Fibroblast of skin of right biceps (primary cell): ENCODE results near the gene NEU4.
A peak's percentile ranks its signal among the peaks of the same experiment; 100 is the strongest.
"Not testable (repeated sequence)": the region's sequence is repeated elsewhere in the genome, so short reads cannot be mapped to it uniquely, and the experiment has no call there.

Experiments
- DNase-seq: peaks from one replicate; pipeline ENCODE4 v3.0.0-alpha.2; 2013

NEU4 gene

GRCh38 chr2:241814643-241815476 is 5.9 kb downstream of the NEU4 start:
- DNase-seq: no peak

DNA sequence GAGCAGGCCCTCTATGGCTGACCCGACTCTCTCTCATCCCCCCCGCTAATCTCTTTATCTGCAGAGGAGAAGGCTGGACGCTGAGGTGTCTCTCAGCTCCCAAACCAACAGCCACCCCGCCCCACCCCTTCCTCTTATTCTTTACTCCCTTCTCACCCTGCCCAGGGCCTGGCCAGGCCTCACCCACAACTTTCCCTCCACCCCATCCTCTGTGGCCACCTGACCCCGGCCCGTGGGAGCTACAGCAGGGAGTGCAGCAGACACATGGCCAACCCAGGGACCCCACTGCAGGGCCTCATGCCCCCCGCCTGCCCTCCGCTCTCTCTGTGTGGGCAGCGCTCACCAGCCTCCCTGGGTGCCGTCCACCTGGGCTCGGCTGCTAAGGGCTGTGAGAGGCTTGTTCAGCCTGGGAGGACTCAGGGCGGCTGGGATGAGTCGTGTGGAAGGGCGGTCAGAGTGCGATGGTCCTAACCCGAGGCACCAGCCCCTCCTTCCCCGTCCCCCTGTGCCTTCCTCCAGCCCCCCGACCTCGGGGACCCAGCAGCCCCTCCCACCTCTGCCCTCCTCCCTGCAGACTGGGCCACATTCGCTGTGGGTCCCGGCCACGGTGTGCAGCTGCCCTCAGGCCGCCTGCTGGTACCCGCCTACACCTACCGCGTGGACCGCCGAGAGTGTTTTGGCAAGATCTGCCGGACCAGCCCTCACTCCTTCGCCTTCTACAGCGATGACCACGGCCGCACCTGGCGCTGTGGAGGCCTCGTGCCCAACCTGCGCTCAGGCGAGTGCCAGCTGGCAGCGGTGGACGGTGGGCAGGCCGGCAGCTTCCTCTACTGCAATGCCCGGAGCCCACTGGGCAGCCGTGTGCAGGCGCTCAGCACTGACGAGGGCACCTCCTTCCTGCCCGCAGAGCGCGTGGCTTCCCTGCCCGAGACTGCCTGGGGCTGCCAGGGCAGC is 6.8 kb downstream of the NEU4 start:
- no peak for DNase-seq

- no peak for DNase-seq
These were observed 7.6 kb downstream of the NEU4 start for GRCh38 chr2:241816431-241817121.

GRCh38 chr2:241817126-241817820 is 8.3 kb downstream of the NEU4 start:
- DNase-seq: no peak

- not testable (repeated sequence) for DNase-seq
These were observed 8.8 kb downstream of the NEU4 start for GRCh38 chr2:241817821-241818215.

DNA sequence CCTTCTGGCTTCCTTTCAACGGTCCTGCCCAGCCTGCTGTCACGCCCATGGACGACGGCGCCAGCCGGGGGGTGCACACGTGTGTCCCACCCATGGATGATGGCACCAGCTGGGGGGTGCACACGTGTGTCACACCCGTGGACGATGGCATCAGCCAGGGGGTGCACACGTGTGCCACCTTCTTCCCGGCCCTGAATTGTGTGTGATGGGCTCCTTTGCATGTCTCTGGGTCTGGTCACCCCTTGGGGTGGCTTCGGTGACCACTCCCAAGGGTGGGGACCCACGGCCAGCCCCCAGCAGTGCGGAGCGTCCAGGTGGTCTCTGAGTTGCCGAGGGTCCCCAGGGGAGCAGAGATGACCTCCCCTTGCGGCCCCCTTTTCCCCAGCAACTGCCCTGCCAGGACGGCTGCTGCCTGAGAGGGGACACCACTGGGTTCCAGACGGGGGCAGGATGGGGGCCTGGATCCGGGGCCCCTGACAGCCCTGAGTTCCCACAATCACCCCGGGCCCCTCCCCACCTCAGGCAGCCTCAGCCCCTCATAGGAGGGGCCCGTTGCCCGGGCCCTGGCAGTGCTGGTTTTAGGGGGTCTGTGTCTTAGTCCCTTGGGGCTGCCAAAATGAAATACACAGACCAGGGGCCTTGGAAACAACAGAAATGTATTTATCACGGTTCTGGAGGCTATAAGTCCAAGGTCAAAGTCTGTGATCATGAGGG is 9.4 kb downstream of the NEU4 start:
- DNase-seq: no peak

- no peak for DNase-seq
These were observed 9.9 kb downstream of the NEU4 start for GRCh38 chr2:241818943-241819270.

DNA sequence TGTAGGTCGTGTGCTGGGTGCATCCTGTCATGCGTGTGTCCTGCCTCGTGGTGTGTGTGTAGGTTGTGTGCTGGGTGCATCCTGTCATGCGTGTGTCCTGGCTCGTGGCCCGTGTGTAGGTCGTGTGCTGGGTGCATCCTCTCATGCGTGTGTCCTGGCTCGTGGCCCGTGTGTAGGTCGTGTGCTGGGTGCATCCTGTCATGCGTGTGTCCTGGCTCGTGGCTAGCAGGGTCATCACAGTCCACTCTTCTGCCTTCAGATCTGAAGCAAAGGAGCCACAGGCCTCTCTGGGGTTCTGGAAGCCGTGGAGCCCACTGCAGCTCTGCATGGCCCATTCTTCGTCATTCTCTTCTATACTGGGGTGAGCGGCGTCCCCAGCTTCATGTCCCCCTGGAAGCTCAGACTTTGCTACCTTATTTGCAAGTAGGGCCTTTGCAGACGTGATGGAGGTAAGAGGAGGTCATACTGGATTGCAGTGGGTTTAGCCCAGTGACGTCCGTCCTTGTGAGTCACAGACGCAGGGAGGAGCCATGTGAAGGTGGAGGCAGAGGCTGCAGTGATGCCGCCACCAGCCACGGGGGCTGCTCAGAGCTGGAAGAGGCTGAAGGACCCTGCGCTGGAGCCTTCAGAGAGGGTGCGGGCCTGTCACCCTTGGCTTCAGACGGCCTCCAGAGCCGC is 11.1 kb downstream of the NEU4 start:
- not testable (repeated sequence) for DNase-seq

DNA sequence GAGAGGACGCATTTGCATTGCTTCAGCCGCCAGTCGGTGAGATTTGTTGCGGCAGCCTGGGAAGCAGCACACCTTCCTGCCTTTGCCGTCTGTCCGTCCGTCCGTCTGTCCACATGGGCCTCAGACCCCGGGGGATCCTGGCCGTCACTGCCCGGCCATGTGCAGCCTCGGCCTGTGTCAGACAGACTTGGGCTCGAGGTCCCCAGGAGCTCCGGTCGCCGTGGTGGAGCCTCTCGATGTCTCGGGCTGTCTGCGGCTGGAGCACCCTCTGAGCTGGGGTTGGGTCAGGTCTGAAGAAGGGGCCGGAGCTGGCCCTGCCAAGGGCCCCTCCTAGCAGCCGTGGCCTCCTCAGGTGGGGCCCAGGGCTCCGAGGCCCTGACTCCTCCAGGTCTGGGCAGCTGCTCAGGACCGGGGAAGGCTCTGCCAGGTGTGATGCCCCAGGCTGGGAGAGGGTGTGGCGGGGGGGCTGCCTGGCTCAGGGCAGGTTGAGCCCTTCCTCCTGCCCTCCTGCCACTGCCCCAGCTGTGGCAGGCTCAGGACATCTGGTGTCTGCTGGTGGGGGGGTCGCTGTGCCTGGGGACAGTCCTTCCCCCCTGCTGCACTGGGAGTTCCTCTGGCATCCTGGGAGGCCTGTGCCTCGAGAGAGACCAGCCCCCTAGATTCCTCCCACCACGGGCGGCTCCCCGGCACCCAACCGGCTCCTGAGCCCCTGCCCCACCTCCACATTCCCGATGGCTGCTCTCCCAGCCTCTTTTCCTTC is 11.8 kb downstream of the NEU4 start:
- no peak for DNase-seq

DNA sequence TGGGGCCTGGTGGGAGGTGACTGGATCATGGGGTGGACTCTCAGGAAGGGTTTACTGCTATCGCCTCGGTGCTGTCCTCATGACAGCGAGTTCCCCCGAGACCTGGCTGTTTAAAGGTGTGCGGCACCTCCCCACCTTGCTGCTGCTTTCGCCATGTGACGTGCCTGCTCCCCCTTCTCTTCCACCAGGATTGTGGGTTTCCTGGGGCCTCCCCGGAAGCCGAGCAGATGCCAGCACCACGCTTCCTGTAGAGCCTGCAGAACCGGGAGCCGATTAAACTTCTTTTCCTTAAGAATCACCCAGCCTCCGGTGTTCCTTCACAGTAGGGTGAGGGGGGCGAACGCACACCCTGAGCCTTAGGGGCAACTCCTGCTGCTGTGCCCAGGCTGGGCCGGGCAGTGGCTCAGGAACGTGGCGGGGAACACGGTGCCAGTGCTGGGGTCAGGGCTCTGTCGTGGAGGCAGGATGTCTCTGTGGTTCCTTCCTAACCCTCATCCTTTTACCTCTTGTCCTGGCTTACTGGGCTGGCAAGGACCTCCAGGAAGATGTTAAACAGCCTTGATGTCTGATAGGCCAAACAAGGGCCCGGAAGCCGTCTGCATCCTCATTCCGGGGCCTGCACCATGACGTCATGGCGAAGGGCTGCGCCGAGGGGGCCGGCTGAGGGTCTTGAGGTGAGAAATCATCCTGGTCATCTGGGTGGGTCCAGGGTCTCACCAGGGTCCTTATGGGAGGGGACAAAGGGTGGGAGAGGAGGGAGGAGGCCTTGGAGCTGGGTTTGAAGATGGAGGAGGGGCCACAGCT is 12.7 kb downstream of the NEU4 start:
- DNase-seq: no peak

DNA sequence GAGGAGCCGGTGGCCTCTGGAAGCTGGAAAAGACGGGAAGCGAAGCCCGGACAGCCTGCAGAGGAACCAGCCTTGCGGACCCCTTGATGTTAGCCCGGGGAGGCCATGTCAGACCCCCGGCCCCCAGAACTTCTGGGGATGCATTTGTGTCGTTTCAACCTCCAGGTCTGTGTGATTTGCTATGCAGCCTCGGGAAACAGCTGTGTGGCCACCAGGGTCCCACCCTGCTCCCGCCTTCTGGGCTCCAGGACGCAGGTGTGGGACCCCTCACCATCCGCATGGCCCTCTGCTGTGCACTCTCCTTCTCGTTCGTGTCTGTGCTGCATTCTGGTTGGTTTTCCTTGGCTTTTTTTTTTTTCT is 13.3 kb downstream of the NEU4 start:
- DNase-seq: no peak

GRCh38 chr2:241823531-241824437 is 14.8 kb downstream of the NEU4 start:
- DNase-seq: not testable (repeated sequence)

DNA sequence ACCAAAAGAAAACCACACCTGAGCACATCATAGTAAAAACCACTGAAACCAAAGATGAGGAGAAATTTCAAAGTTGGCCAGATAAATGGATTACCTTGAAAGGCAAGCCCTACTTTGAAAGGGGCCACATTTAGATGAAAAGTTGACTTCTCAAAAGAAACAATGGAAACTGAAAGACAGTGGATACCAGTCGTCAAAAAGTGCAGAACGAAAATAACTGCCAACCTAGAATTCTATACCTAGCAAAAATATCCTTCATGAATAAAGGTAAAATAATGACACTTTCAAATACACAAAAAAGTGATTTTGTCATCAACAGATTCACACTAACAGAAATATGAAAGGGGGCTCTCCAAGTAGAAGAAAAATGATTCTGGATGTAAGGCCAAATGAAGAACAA is 18.4 kb downstream of the NEU4 start:
- DNase-seq: no peak

DNA sequence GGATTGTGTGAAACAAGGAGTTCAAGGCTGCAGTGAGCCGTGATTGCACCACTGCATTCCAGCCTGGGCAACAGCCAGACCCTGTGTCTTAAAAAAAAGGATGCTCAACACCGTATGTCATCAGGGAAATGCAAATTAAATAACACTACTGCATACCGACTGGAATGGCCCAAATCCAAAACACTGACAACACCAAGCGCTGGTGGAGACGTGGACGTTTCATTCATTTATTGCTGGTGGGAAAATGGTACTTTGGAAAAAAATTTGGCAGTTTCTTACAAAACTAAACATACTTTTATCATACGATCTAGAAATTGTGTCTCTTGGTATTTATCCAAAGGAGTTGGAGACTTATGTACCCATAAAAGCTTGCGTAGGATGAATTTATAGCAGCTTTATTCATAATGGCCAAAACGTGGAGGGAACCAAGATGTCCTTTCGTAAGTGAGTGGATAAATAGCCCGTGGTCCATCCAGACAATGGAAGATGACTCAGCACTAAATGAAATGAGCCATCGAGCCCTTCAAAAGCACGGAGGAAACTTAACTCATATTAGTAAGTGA is 24.2 kb downstream of the NEU4 start:
- peak; percentile 73 for DNase-seq

- not testable (repeated sequence) for DNase-seq
These were observed 24.9 kb downstream of the NEU4 start for GRCh38 chr2:241833756-241834526.

DNA sequence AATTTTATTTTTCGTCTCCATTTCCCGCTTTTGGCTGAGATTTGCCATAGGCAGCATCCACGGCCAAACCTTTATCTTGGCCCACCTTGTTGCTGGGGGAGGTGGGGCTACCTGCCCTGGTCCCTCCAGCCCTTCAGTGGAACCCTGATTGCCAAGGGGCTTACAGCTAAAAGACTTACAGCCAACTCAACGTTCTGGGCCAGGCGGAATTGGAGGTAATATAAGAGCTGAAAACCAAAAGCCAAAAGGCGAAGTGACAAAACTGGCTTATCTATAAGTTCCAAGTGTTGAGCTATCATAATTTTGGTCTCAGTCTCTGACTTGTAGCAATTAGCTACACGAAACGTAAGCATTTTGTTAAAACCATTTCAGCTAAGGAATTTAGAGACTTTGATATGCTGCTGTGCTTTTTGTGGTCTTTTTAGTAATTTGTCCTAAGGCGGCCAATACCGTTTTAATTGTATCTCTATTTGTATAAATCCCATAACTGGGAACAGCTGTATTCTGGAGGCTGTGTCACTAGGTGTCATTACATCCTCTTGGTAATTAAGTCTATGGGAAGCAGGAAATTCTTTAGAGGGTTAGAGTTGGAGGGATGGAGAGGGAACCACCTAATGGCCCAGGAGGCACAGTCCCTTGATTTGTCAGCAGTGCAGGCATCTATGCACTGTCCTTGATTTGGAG is 25.7 kb downstream of the NEU4 start:
- no peak for DNase-seq

- DNase-seq: no peak
These were observed 26.6 kb downstream of the NEU4 start for GRCh38 chr2:241835611-241836010.
